ENCODE data around the gene PEX5.

- TF ChIP-seq CTCF (IDR thresholded peaks at IDR 0.05): no peak
- no peak for TF ChIP-seq EZH2 (IDR thresholded peaks at IDR 0.05)
These were observed 35.4 kb upstream of the PEX5 start for GRCh38 chr12:7154042-7154441.

Measured in neural progenitor cell (in vitro differentiated cells).